Measurements from ENCODE around the gene NUDC. TPM values are rescaled to one million over a fixed set of nuclear protein-coding genes. Genes with fewer than 3 reads are reported as not detected.
A peak's percentile ranks its signal among the peaks of the same experiment; 100 is the strongest.

The NUDC gene
- total and polyA plus RNA-seq, 2 donors from 2014 or later = 61.5 to 112 TPM

- TF ChIP-seq, protein P1, sequence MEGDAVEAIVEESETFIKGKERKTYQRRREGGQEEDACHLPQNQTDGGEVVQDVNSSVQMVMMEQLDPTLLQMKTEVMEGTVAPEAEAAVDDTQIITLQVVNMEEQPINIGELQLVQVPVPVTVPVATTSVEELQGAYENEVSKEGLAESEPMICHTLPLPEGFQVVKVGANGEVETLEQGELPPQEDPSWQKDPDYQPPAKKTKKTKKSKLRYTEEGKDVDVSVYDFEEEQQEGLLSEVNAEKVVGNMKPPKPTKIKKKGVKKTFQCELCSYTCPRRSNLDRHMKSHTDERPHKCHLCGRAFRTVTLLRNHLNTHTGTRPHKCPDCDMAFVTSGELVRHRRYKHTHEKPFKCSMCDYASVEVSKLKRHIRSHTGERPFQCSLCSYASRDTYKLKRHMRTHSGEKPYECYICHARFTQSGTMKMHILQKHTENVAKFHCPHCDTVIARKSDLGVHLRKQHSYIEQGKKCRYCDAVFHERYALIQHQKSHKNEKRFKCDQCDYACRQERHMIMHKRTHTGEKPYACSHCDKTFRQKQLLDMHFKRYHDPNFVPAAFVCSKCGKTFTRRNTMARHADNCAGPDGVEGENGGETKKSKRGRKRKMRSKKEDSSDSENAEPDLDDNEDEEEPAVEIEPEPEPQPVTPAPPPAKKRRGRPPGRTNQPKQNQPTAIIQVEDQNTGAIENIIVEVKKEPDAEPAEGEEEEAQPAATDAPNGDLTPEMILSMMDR (IDR thresholded peaks at IDR 0.05; ENCODE audit: borderline replicate concordance, extremely low read depth, insufficient read depth) = no peak
- Histone ChIP-seq H3K27me3 (ENCODE audit: control insufficient read depth, insufficient read depth, low read length) (peaks cover 13% of the 10 kb centered on the region), H3K27ac (ENCODE audit: low read depth in 2 of 2, low read length in 2 of 2) (peak within 1 kb of the TSS; percentile 63 to 64), H3K9me3 (ENCODE audit: control insufficient read depth in 2 of 3, insufficient read depth in 1 of 3, low read length in 3 of 3) (no peaks in the 10 kb centered on the region), H3K4me3 (ENCODE audit: low read length in 3 of 3) (peak within 1 kb of the TSS; percentile 30 to 54 (median 45)), H3K4me1 (ENCODE audit: control insufficient read depth in 2 of 3, insufficient read depth in 2 of 3, low read depth in 1 of 3, low read length in 3 of 3) (peaks cover 0 to 12% (median 4%) of the 10 kb centered on the region in 3 donors), H3K36me3 (ENCODE audit: control insufficient read depth in 2 of 3, insufficient read depth in 3 of 3, low read length in 3 of 3) (no peaks in the 10 kb centered on the region), H3K9ac (ENCODE audit: low read length in 3 of 3) (peak within 1 kb of the TSS in 2 of 3 donors; percentile 32 to 68)
- intact Hi-C loops (cut with DNase I) = no loop called here
- DNase-seq (peak; percentile 84 to 93 (median 85)), FAIRE-seq (no peak)
Observed at GRCh38 chr1:26993237-26994019, 71.9 kb downstream of the NUDC start, which contains the start of gene TRNP1. Gene TRNP1, plus strand, starts transcription at chr1:26993692. Its CDS starts 95 bp downstream, at chr1:26993787.

DNA sequence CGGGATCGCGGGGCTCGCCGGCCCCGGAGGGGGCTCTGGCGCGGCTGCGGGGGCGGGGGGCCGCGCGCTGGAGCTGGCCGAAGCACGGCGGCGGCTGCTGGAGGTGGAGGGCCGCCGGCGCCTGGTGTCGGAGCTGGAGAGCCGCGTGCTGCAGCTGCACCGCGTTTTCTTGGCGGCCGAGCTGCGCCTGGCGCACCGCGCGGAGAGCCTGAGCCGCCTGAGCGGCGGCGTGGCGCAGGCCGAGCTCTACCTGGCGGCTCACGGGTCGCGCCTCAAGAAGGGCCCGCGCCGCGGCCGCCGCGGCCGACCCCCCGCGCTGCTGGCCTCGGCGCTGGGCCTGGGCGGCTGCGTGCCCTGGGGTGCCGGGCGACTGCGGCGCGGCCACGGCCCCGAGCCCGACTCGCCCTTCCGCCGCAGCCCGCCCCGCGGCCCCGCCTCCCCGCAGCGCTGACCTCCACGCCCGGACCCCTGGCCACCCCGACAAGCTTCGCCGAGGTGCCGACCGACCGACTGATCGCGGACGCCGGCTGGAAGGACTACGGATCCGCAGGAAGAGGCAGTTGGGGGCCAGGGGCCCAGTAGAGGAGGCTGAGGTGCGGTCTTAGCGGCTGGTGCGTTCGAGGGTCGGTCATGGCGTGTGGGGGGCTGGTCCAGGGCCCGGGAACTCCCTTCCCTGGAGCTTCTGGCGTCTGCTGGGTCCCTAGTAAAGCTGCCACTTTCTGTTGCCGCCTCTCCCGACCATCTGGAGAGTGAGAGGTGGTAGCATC, 72.7 kb downstream of the NUDC start:
- no peak for FAIRE-seq
- Histone ChIP-seq H3K27me3 (ENCODE audit: control insufficient read depth, insufficient read depth, low read length) (peaks cover 13% of the 10 kb centered on the region), H3K4me1 (ENCODE audit: control insufficient read depth in 2 of 3, insufficient read depth in 2 of 3, low read depth in 1 of 3, low read length in 3 of 3) (peaks cover 0 to 18% (median 4%) of the 10 kb centered on the region in 3 donors), H3K9ac (ENCODE audit: low read length in 3 of 3) (peak overlapping the region in 2 of 3 donors; percentile 32 to 68), H3K36me3 (ENCODE audit: control insufficient read depth in 2 of 3, insufficient read depth in 3 of 3, low read length in 3 of 3) (no peaks in the 10 kb centered on the region), H3K4me3 (ENCODE audit: low read length in 3 of 3) (peak overlapping the region in 2 of 3 donors; percentile 45 to 54), H3K27ac (ENCODE audit: low read depth in 2 of 2, low read length in 2 of 2) (peak overlapping the region; percentile 63 to 64), H3K9me3 (ENCODE audit: control insufficient read depth in 2 of 3, insufficient read depth in 1 of 3, low read length in 3 of 3) (no peaks in the 10 kb centered on the region)
- intact Hi-C loops (cut with DNase I) = no loop called here
- peak in 4 of 5 donors; percentile 37 to 68 (median 46) for DNase-seq
- TF ChIP-seq, protein P1 (IDR thresholded peaks at IDR 0.05; ENCODE audit: borderline replicate concordance, extremely low read depth, insufficient read depth) = no peak

- peak in 1 of 5 donors; percentile 70 for DNase-seq
- no peaks in the 10 kb centered on the region for H3K36me3 ChIP-seq (ENCODE audit: control insufficient read depth in 2 of 3, insufficient read depth in 3 of 3, low read length in 3 of 3)
- intact Hi-C loops (cut with DNase I) = no loop called here
- no peaks in the 10 kb centered on the region for H3K9me3 ChIP-seq (ENCODE audit: control insufficient read depth in 2 of 3, insufficient read depth in 1 of 3, low read length in 3 of 3)
- peaks cover 13% of the 10 kb centered on the region for H3K27me3 ChIP-seq (ENCODE audit: control insufficient read depth, insufficient read depth, low read length)
- H3K27ac ChIP-seq (ENCODE audit: low read depth in 2 of 2, low read length in 2 of 2) = peak overlapping the region; percentile 63 to 64
- H3K9ac ChIP-seq (ENCODE audit: low read length in 3 of 3) = peak overlapping the region in 2 of 3 donors; percentile 23 to 68
- peaks cover 0 to 20% (median 4%) of the 10 kb centered on the region in 3 donors for H3K4me1 ChIP-seq (ENCODE audit: control insufficient read depth in 2 of 3, insufficient read depth in 2 of 3, low read depth in 1 of 3, low read length in 3 of 3)
- H3K4me3 ChIP-seq (ENCODE audit: low read length in 3 of 3) = peak overlapping the region in 2 of 3 donors; percentile 45 to 54
- TF ChIP-seq, protein P1 (IDR thresholded peaks at IDR 0.05; ENCODE audit: borderline replicate concordance, extremely low read depth, insufficient read depth) = no peak
- FAIRE-seq = no peak
Observed at GRCh38 chr1:26994787-26995517, 73.4 kb downstream of the NUDC start.

Data from kidney (tissue), 14 donors.